ENCODE measurements around the gene SCGB3A1. TPM values are rescaled to one million over a fixed set of nuclear protein-coding genes. Genes with fewer than 3 reads are reported as not detected.

Gene SCGB3A1
- total and polyA plus RNA-seq, 10 donors = 1.7 to 12.1 (median 7.1) TPM; not detected in 1

GRCh38 chr5:180598797-180599589 lies 7.7 kb upstream of the SCGB3A1 start:
- Histone ChIP-seq H3K4me1 (no peaks in the 10 kb centered on the region), H3K9me3 (no peaks in the 10 kb centered on the region), H3K27ac (no peak overlapping the region), H3K27me3 (replicated peaks in 1 of 7) (peaks cover 0 to 5% (median 0%) of the 10 kb centered on the region in 7 donors), H3K4me3 (no peak overlapping the region), H3K36me3 (no peaks in the 10 kb centered on the region)
- 85 to 89% (median 88%) methylated on average over 16 of the region's 16 CpGs for WGBS, 5 donors
- TF ChIP-seq CTCF (IDR thresholded peaks at IDR 0.05 in 8 of 11, conservative IDR thresholded peaks at IDR 0.05 in 3 of 11) = no peak
- TF ChIP-seq POLR2AphosphoS5 (IDR thresholded peaks at IDR 0.05) = no peak
- TF ChIP-seq POLR2A (IDR thresholded peaks at IDR 0.05) = no peak
- intact Hi-C loops (cut with DNase I; ENCODE audit: low total_unique reads) = no loop called here
- DNase-seq = no peak

GRCh38 chr5:180598316-180598701 lies 7.0 kb upstream of the SCGB3A1 start:
- intact Hi-C loops (cut with DNase I; ENCODE audit: low total_unique reads) = no loop called here
- no peak for DNase-seq
- Histone ChIP-seq H3K36me3 (no peaks in the 10 kb centered on the region), H3K27ac (no peak overlapping the region), H3K9me3 (no peaks in the 10 kb centered on the region), H3K4me3 (no peak overlapping the region), H3K27me3 (replicated peaks in 1 of 7) (peaks cover 0 to 12% (median 0%) of the 10 kb centered on the region in 7 donors), H3K4me1 (no peaks in the 10 kb centered on the region)
- TF ChIP-seq POLR2AphosphoS5 (IDR thresholded peaks at IDR 0.05) = no peak
- TF ChIP-seq CTCF (IDR thresholded peaks at IDR 0.05 in 8 of 11, conservative IDR thresholded peaks at IDR 0.05 in 3 of 11) = no peak
- no peak for TF ChIP-seq POLR2A (IDR thresholded peaks at IDR 0.05)
- 77 to 93% (median 84%) methylated on average over 8 to 9 of the region's 9 CpGs for WGBS, 5 donors

GRCh38 chr5:180596668-180597231 lies 5.5 kb upstream of the SCGB3A1 start:
- intact Hi-C loops (cut with DNase I; ENCODE audit: low total_unique reads) = no loop called here
- peaks cover 0 to 3% (median under 1%) of the 10 kb centered on the region in 6 donors for H3K4me1 ChIP-seq
- H3K36me3 ChIP-seq = no peaks in the 10 kb centered on the region
- no peak for DNase-seq
- H3K27me3 ChIP-seq (replicated peaks in 1 of 7) = peaks cover 0 to 27% (median 2%) of the 10 kb centered on the region in 7 donors
- TF ChIP-seq POLR2AphosphoS5 (IDR thresholded peaks at IDR 0.05) (no peak), CTCF (IDR thresholded peaks at IDR 0.05 in 8 of 11, conservative IDR thresholded peaks at IDR 0.05 in 3 of 11) (no peak), POLR2A (IDR thresholded peaks at IDR 0.05) (no peak)
- no peak overlapping the region for H3K27ac ChIP-seq
- no peaks in the 10 kb centered on the region for H3K9me3 ChIP-seq
- no peak overlapping the region for H3K4me3 ChIP-seq
- 61 to 76% (median 63%) methylated on average over 16 to 24 of the region's 24 CpGs for WGBS, 5 donors

GRCh38 chr5:180596115-180596667 lies 4.9 kb upstream of the SCGB3A1 start:
- no peak for TF ChIP-seq POLR2A (IDR thresholded peaks at IDR 0.05)
- no peak for TF ChIP-seq POLR2AphosphoS5 (IDR thresholded peaks at IDR 0.05)
- Histone ChIP-seq H3K9me3 (no peaks in the 10 kb centered on the region), H3K27me3 (replicated peaks in 1 of 7) (peaks cover 0 to 33% (median 8%) of the 10 kb centered on the region in 7 donors), H3K36me3 (no peaks in the 10 kb centered on the region), H3K4me1 (peaks cover 0 to 9% (median 7%) of the 10 kb centered on the region in 6 donors), H3K27ac (no peak overlapping the region), H3K4me3 (no peak overlapping the region)
- intact Hi-C loops (cut with DNase I; ENCODE audit: low total_unique reads) = no loop called here
- no peak for DNase-seq
- 92 to 97% (median 93%) methylated on average over 10 to 12 of the region's 12 CpGs for WGBS, 5 donors
